ENCODE results near the gene ACAD11. TPM values are rescaled to one million over a fixed set of nuclear protein-coding genes. Genes with fewer than 3 reads are reported as not detected.
"Not testable (repeated sequence)": the region's sequence is repeated elsewhere in the genome, so short reads cannot be mapped to it uniquely, and the experiment has no call there.

ACAD11 gene
- total RNA-seq, 6 donors from 2014 or later, result 15.8 to 50.3 (median 19.5) TPM

DNA sequence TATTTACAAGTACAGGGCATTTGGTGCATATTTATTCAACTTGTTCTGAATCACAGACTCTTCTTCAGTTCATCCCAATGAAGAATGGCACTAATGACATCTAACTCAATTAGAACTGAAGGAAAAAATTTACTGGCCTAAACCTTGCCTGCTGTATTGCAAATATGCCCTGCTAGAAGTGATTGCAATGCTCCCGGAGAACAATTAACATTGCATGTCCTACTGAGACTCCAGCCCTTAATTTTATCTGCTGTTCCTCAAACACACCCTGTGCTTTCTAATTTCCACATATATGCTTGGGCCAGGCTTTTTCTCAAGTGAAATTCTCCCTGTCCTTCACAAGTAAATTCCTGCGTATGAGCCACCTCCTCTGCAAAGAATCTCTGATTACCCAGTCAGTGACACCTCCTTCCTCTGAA lies 54.2 kb downstream of the ACAD11 start:
- WGBS, 2 donors, result 68 to 83% methylated on average over 2 of the region's 2 CpGs
- TF ChIP-seq EP300 (IDR thresholded peaks at IDR 0.05) (no peak), POLR2A (IDR thresholded peaks at IDR 0.05) (no peak), POLR2AphosphoS5 (IDR thresholded peaks at IDR 0.05) (no peak)
- TF ChIP-seq, protein P1, sequence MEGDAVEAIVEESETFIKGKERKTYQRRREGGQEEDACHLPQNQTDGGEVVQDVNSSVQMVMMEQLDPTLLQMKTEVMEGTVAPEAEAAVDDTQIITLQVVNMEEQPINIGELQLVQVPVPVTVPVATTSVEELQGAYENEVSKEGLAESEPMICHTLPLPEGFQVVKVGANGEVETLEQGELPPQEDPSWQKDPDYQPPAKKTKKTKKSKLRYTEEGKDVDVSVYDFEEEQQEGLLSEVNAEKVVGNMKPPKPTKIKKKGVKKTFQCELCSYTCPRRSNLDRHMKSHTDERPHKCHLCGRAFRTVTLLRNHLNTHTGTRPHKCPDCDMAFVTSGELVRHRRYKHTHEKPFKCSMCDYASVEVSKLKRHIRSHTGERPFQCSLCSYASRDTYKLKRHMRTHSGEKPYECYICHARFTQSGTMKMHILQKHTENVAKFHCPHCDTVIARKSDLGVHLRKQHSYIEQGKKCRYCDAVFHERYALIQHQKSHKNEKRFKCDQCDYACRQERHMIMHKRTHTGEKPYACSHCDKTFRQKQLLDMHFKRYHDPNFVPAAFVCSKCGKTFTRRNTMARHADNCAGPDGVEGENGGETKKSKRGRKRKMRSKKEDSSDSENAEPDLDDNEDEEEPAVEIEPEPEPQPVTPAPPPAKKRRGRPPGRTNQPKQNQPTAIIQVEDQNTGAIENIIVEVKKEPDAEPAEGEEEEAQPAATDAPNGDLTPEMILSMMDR (IDR thresholded peaks at IDR 0.05), result no peak
- ATAC-seq (ENCODE audit: low FRiP score in 2 of 2), result peak in 1 of 2 donors; percentile 58

DNA sequence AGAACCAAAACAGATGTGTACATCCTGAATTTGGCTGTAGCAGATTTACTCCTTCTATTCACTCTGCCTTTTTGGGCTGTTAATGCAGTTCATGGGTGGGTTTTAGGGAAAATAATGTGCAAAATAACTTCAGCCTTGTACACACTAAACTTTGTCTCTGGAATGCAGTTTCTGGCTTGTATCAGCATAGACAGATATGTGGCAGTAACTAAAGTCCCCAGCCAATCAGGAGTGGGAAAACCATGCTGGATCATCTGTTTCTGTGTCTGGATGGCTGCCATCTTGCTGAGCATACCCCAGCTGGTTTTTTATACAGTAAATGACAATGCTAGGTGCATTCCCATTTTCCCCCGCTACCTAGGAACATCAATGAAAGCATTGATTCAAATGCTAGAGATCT lies 59.0 kb downstream of the ACAD11 start:
- H3K27me3 ChIP-seq; H3K4me3 ChIP-seq; H3K27ac ChIP-seq; DNase-seq; ATAC-seq (ENCODE audit: low FRiP score in 2 of 2); H3K4me1 ChIP-seq; H3K9me3 ChIP-seq: not testable (repeated sequence)
- no CpG with 5 or more reads among the region's 1 CpG for WGBS, 2 donors
- H3K36me3 ChIP-seq, result peaks cover 0 to 11% (median 7%) of the 10 kb centered on the region in 4 donors

More for the DNA sequence above, 54.2 kb downstream of the ACAD11 start:
- Histone ChIP-seq H3K9me3 (peaks cover 0 to 4% (median 0%) of the 10 kb centered on the region in 4 donors), H3K27ac (peak overlapping the region in 3 of 4 donors; percentile 6 to 32 (median 11)), H3K36me3 (peaks cover 0 to 11% (median 4%) of the 10 kb centered on the region in 4 donors), H3K27me3 (no peaks in the 10 kb centered on the region), H3K4me3 (no peak overlapping the region), H3K4me1 (peaks cover 0 to 3% (median 0%) of the 10 kb centered on the region in 4 donors)
- DNase-seq, result no peak

DNA sequence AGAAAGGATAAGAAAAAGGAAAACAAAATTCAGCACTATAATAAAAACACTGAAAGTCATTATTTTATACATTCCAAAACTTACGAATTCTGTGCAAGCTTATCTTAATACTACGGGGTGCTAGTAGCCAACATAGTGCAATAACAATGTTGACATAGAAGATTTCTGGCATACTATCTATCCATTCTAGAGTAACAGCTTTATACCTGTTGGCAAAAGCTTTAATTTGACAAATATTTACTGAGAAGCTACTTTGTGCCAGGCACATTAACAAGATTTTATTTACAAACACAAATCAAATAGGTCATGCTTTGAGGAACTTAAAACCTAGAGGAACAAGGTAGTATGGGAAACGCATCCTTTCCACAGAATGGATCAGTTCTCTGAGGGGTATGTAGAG lies 61.4 kb downstream of the ACAD11 start:
- WGBS, 2 donors, result 58 to 70% methylated on average over 3 of the region's 3 CpGs
- DNase-seq (no peak), ATAC-seq (ENCODE audit: low FRiP score in 2 of 2) (no peak)
- no peaks in the 10 kb centered on the region for H3K27me3 ChIP-seq
- peak overlapping the region in 1 of 4 donors; percentile 32 for H3K4me3 ChIP-seq
- peak overlapping the region in 1 of 4 donors; percentile 67 for H3K27ac ChIP-seq
- TF ChIP-seq POLR2AphosphoS5 (IDR thresholded peaks at IDR 0.05) (no peak), POLR2A (IDR thresholded peaks at IDR 0.05) (no peak), EP300 (IDR thresholded peaks at IDR 0.05) (no peak)
- TF ChIP-seq, protein P1 (IDR thresholded peaks at IDR 0.05), result no peak
- H3K9me3 ChIP-seq, result no peaks in the 10 kb centered on the region
- H3K4me1 ChIP-seq, result peaks cover 0 to 8% (median 6%) of the 10 kb centered on the region in 4 donors
- H3K36me3 ChIP-seq, result peaks cover 0 to 10% (median 6%) of the 10 kb centered on the region in 4 donors

DNA sequence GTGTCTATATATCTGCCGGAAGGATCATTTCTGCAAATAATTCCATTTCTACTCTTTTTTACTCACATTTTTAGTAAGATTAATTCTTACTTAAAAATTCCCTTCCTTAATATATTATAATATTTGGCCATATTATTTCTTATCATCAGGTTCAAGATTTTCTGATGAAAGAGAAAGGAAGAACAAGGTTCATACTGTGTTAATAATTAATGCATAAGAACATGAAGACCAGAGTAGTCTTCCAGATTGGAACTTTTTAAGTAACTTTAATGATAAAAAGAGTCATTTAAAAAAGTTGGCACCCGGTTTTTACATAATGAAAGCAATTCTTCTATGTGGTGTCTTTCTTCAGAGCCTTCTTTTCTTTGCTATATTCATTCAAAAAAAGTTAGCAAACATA lies 61.9 kb downstream of the ACAD11 start:
- Histone ChIP-seq H3K9me3 (no peaks in the 10 kb centered on the region), H3K36me3 (peaks cover 0 to 5% (median 3%) of the 10 kb centered on the region in 4 donors), H3K4me1 (peaks cover 0 to 9% (median 6%) of the 10 kb centered on the region in 4 donors), H3K27me3 (no peaks in the 10 kb centered on the region), H3K27ac (peak overlapping the region in 1 of 4 donors; percentile 67), H3K4me3 (peak overlapping the region in 3 of 4 donors; percentile 11 to 32 (median 21))
- no peak for DNase-seq
- WGBS, 2 donors, result 60 to 62% methylated on average over 2 of the region's 2 CpGs
- TF ChIP-seq POLR2AphosphoS5 (IDR thresholded peaks at IDR 0.05) (no peak), POLR2A (IDR thresholded peaks at IDR 0.05) (no peak), EP300 (IDR thresholded peaks at IDR 0.05) (no peak)
- TF ChIP-seq, protein P1 (IDR thresholded peaks at IDR 0.05), result no peak
- ATAC-seq (ENCODE audit: low FRiP score in 2 of 2), result no peak

DNA sequence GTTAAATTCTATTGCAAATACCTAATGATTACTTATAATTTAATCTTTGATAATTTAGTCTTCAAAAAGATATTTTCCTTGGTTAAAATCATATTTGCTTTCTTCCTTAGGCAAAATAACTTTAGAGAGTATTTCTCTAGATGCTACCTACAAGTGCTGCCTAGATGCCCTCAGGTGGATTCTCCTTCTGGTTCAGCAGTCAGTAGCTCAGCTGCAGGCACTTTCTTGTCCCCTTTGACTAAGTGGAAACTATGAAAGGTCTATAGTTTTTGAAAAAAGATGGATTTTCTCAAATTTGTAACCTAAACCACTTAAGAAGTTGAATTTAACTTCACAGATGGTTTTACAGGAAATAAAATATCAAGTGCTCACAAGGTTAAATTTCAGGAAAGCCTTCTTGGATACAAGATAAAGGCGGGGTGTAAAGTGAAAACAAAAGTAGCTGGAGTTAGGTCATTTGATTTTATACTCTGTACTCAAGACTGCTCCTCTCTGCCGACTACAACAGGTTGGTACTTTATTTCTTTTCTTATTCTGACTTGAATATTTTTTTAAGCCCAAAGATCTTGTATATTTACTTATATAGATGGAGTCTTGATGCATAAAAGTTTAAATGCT lies 62.7 kb downstream of the ACAD11 start, which contains the start of gene ACKR4:
Gene ACKR4 (plus strand): TSS at position 455 of the 618 bp plus-strand sequence. CDS start 3,128 bp downstream, outside the sequence.
- ATAC-seq (ENCODE audit: low FRiP score in 2 of 2), result no peak
- H3K27ac ChIP-seq, result peak within 1 kb of the TSS in 1 of 4 donors; percentile 67
- H3K4me1 ChIP-seq, result peaks cover 0 to 9% (median 6%) of the 10 kb centered on the region in 4 donors
- no peak for DNase-seq
- peaks cover 0 to 5% (median 0%) of the 10 kb centered on the region in 4 donors for H3K36me3 ChIP-seq
- no peaks in the 10 kb centered on the region for H3K9me3 ChIP-seq
- H3K27me3 ChIP-seq, result no peaks in the 10 kb centered on the region
- TF ChIP-seq POLR2A (IDR thresholded peaks at IDR 0.05) (no peak), EP300 (IDR thresholded peaks at IDR 0.05) (no peak)
- TF ChIP-seq, protein P1 (IDR thresholded peaks at IDR 0.05), result no peak
- peak within 1 kb of the TSS in 3 of 4 donors; percentile 11 to 32 (median 21) for H3K4me3 ChIP-seq
- 33 to 39% methylated on average over 2 of the region's 2 CpGs for WGBS, 2 donors

Measured in upper lobe of left lung (tissue), 6 donors.